Measurements from ENCODE around the gene EEF2K. TPM values are rescaled to one million over a fixed set of nuclear protein-coding genes. Genes with fewer than 3 reads are reported as not detected.
"Not testable (repeated sequence)": the region's sequence is repeated elsewhere in the genome, so short reads cannot be mapped to it uniquely, and the experiment has no call there.

EEF2K gene
- total RNA-seq, 1 donor from 2014 or later, result 35.2 TPM

GRCh38 chr16:22297114-22297870, 91.2 kb downstream of the EEF2K start, which contains the start of gene POLR3E:
TSS of gene POLR3E (plus strand) at chr16:22297409. CDS start at chr16:22302969, 5,560 bp downstream.
- TF ChIP-seq, protein P1, sequence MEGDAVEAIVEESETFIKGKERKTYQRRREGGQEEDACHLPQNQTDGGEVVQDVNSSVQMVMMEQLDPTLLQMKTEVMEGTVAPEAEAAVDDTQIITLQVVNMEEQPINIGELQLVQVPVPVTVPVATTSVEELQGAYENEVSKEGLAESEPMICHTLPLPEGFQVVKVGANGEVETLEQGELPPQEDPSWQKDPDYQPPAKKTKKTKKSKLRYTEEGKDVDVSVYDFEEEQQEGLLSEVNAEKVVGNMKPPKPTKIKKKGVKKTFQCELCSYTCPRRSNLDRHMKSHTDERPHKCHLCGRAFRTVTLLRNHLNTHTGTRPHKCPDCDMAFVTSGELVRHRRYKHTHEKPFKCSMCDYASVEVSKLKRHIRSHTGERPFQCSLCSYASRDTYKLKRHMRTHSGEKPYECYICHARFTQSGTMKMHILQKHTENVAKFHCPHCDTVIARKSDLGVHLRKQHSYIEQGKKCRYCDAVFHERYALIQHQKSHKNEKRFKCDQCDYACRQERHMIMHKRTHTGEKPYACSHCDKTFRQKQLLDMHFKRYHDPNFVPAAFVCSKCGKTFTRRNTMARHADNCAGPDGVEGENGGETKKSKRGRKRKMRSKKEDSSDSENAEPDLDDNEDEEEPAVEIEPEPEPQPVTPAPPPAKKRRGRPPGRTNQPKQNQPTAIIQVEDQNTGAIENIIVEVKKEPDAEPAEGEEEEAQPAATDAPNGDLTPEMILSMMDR (IDR thresholded peaks at IDR 0.05), result peak; percentile 93
- peaks cover 4% of the 10 kb centered on the region for H3K36me3 ChIP-seq
- peaks cover 29% of the 10 kb centered on the region for H3K4me1 ChIP-seq
- peak; percentile 97 to 99 for ATAC-seq
- H3K27ac ChIP-seq, result peak within 1 kb of the TSS; percentile 92
- H3K4me3 ChIP-seq, result peak within 1 kb of the TSS; percentile 95
- DNase-seq, result peak; percentile 99
- no peaks in the 10 kb centered on the region for H3K27me3 ChIP-seq (ENCODE audit: low read depth)
- intact Hi-C loops (cut with DNase I), result loop anchor here (5.0 kb wide), 1 partner anchor 100 kb away; no protein-coding TSS in a partner anchor
- no peaks in the 10 kb centered on the region for H3K9me3 ChIP-seq

DNA sequence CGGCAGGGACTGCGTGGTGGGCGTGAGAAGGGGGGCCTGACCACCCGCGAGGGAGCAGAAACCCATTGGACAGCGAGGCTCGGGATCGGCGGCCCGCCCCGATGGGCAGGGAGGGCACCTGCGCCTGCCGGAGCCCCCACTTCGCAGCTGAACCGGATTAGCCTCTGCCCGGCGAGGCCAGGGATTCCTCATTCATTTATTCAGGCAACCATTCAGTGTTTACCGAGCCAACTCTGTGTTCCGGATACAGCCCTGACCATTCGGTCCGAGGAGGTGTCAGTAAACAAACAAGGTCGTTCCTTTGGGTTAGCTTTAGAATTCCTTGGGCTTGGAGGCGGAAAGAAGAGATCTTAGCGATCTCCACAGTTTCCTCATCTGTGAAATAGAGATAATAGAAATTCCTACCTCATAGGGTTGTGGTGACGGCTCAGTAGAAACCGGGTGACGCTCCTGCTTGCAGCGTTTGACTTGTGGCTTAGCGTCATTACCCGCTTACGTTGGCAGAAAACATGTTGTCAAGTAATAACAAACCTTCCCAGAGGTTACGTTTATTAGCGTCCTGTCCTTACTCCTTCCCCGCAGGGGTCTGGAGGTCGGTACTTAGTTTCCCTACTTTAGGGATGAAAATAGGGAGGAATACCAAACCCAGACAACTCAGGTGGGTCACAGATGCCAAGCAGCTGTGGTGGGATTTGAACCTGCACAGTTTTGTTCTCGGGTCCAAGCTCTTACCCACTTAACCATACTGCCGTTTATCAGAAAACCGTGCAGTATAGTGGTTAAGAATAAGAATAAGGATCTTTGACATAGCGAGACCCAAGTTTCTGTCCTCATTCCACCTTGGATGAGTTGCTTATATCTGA, 92.0 kb downstream of the EEF2K start:
- H3K36me3 ChIP-seq, result peaks cover 10% of the 10 kb centered on the region
- no peaks in the 10 kb centered on the region for H3K27me3 ChIP-seq (ENCODE audit: low read depth)
- H3K4me1 ChIP-seq, result peaks cover 29% of the 10 kb centered on the region
- peak overlapping the region; percentile 92 for H3K27ac ChIP-seq
- peak overlapping the region; percentile 95 for H3K4me3 ChIP-seq
- ATAC-seq (peak; percentile 66 to 71), DNase-seq (peak; percentile 50)
- intact Hi-C loops (cut with DNase I), result loop anchor here (5.0 kb wide), 1 partner anchor 101 kb away; no protein-coding TSS in a partner anchor
- no peaks in the 10 kb centered on the region for H3K9me3 ChIP-seq
- TF ChIP-seq, protein P1 (IDR thresholded peaks at IDR 0.05), result no peak

GRCh38 chr16:22299036-22299435, 93.0 kb downstream of the EEF2K start:
- no peaks in the 10 kb centered on the region for H3K27me3 ChIP-seq (ENCODE audit: low read depth)
- peaks cover 29% of the 10 kb centered on the region for H3K4me1 ChIP-seq
- H3K4me3 ChIP-seq, result no peak overlapping the region
- H3K27ac ChIP-seq, result peak overlapping the region; percentile 92
- no peak for ATAC-seq
- TF ChIP-seq, protein P1 (IDR thresholded peaks at IDR 0.05), result no peak
- no peak for DNase-seq
- H3K36me3 ChIP-seq, result peaks cover 19% of the 10 kb centered on the region
- intact Hi-C loops (cut with DNase I), result loop anchor here (5.0 kb wide), 1 partner anchor 102 kb away; no protein-coding TSS in a partner anchor
- H3K9me3 ChIP-seq, result no peaks in the 10 kb centered on the region

DNA sequence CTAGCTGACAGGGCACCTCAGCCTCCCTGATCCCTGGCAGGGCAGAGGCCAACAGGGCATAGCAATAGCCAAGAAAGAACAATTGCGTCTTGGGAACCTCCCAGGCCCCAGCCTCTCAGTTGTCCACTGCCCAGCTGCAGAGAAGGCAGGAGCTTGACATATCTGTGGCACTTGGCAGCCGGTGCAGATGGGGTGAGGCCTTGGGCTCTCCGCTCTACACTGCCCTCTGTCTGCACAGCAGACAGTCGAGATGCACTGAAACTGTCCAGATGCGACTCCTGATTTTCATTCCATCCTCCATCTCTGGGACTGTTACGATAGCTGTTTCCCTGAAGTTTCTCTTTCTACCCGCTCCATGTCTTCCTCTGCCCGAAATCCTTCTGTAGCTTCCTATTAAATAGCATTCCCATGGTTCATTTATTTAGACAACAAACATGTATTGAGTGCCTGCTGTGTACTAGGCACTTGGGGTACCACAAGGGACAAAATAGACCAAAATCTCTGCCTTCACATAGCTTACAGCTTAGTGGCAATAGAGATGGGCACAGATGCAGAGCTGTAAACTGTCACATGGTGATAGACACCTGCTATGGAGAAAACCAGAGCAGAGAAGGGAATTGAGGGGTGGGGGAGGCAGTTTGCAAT, 94.5 kb downstream of the EEF2K start:
- Histone ChIP-seq H3K4me1 (peaks cover 29% of the 10 kb centered on the region), H3K9me3 (no peaks in the 10 kb centered on the region), H3K36me3 (peaks cover 34% of the 10 kb centered on the region), H3K4me3 (no peak overlapping the region), H3K27ac (no peak overlapping the region), H3K27me3 (ENCODE audit: low read depth) (no peaks in the 10 kb centered on the region)
- TF ChIP-seq, protein P1 (IDR thresholded peaks at IDR 0.05), result peak; percentile 45
- DNase-seq (peak; percentile 61), ATAC-seq (no peak)
- intact Hi-C loops (cut with DNase I), result no loop called here

- intact Hi-C loops (cut with DNase I); ATAC-seq; H3K9me3 ChIP-seq; DNase-seq; H3K27ac ChIP-seq; H3K27me3 ChIP-seq (ENCODE audit: low read depth); H3K4me3 ChIP-seq: not testable (repeated sequence)
- Histone ChIP-seq H3K36me3 (peaks cover 43% of the 10 kb centered on the region), H3K4me1 (peaks cover 24% of the 10 kb centered on the region)
Observed at GRCh38 chr16:22301423-22301822, 95.3 kb downstream of the EEF2K start.

Data from lower lobe of right lung (tissue), 2 donors.